HepG2 (cell line): ENCODE measurements around the gene AGPAT2. TPM values are rescaled to one million over a fixed set of nuclear protein-coding genes. Genes with fewer than 3 reads are reported as not detected.
A peak's percentile ranks its signal among the peaks of the same experiment; 100 is the strongest.

Source experiments
- BRD4 ChIP-seq: sonication (generic); formaldehyde crosslinking; IDR thresholded peaks from 2 replicates; pipeline ENCODE4 v1.4.0; 2020; ENCODE audit warnings: missing genetic modification reagents
- FOXP1 ChIP-seq, 2 experiments: fragments of 450-650 bp in 1 of 2; IDR thresholded peaks; 2 replicates each; pipeline ENCODE4 v1.6.1; 2017 to 2018; ENCODE audit warnings: antibody characterized with exemption in 1 of 2
- KLF11 ChIP-seq: IDR thresholded peaks from 2 replicates; pipeline ENCODE4 v1.6.1; 2016; ENCODE audit warnings: missing compliant biosample characterization
- NFYC ChIP-seq: IDR thresholded peaks from 2 replicates; pipeline ENCODE4 v1.6.1; 2016; ENCODE audit warnings: missing genetic modification reagents, missing compliant biosample characterization
- REST ChIP-seq, 2 experiments: IDR thresholded peaks; 2 replicates each; pipeline ENCODE4 v1.6.1; 2011 to 2012; ENCODE audit warnings: low read length in 2 of 2, borderline replicate concordance in 1 of 2, low read depth in 1 of 2, mild to moderate bottlenecking in 1 of 2, moderate library complexity in 1 of 2
- REXO4 ChIP-seq: sonication (generic); formaldehyde crosslinking; IDR thresholded peaks from 2 replicates; pipeline ENCODE4 v1.8.0; 2022; ENCODE audit warnings: missing genetic modification reagents, mild to moderate bottlenecking, borderline replicate concordance
- RXRB ChIP-seq: IDR thresholded peaks from 2 replicates; pipeline ENCODE4 v1.6.1; 2016; ENCODE audit warnings: borderline replicate concordance, missing genetic modification reagents, missing compliant biosample characterization
- SP1 ChIP-seq, 2 experiments: fragments of 450-650 bp in 1 of 2; sonication (generic) in 1 of 2; formaldehyde crosslinking in 1 of 2; IDR thresholded peaks; 2 replicates each; pipeline versions ENCODE4 v1.4.0 to v1.6.1; 2016 to 2020; ENCODE audit warnings: missing genetic modification reagents in 1 of 2
- SP4 ChIP-seq: sonication (generic); formaldehyde crosslinking; IDR thresholded peaks from 2 replicates; pipeline ENCODE4 v1.8.1; 2023; ENCODE audit warnings: mild to moderate bottlenecking, missing genetic modification reagents
- TAF1 ChIP-seq: sonication (generic); formaldehyde crosslinking; IDR thresholded peaks from 2 replicates; pipeline ENCODE4 v1.4.0; 2020; ENCODE audit warnings: missing genetic modification reagents
- ZHX1 ChIP-seq: sonication (generic); formaldehyde crosslinking; IDR thresholded peaks from 2 replicates; pipeline ENCODE4 v1.8.1; 2022; ENCODE audit warnings: low read depth, mild to moderate bottlenecking, missing genetic modification reagents
- ZNF10 ChIP-seq: sonication (generic); formaldehyde crosslinking; IDR thresholded peaks from 2 replicates; pipeline ENCODE4 v1.4.0; 2020; ENCODE audit warnings: mild to moderate bottlenecking, low read depth, missing genetic modification reagents, borderline replicate concordance
- ZNF296 ChIP-seq: sonication (generic); formaldehyde crosslinking; conservative IDR thresholded peaks from 2 replicates; pipeline ENCODE4 v1.5.0; 2020; ENCODE audit warnings: mild to moderate bottlenecking, missing genetic modification reagents
- ZNF3 ChIP-seq: IDR thresholded peaks from 2 replicates; pipeline ENCODE4 v1.7.0; 2017; ENCODE audit warnings: inconsistent platforms
- ZNF335 ChIP-seq: sonication (generic); formaldehyde crosslinking; IDR thresholded peaks from 2 replicates; pipeline ENCODE4 v1.4.0; 2020; ENCODE audit warnings: missing genetic modification reagents
- ZNF414 ChIP-seq: sonication (generic); formaldehyde crosslinking; IDR thresholded peaks from 2 replicates; pipeline ENCODE4 v1.5.0; 2020; ENCODE audit warnings: missing genetic modification reagents
- ZNF44 ChIP-seq: sonication (generic); formaldehyde crosslinking; IDR thresholded peaks from 2 replicates; pipeline ENCODE4 v1.5.1; 2020; ENCODE audit warnings: mild to moderate bottlenecking, missing genetic modification reagents
- ZNF567 ChIP-seq: sonication (generic); formaldehyde crosslinking; IDR thresholded peaks from 2 replicates; pipeline ENCODE4 v1.8.1; 2023; ENCODE audit warnings: mild to moderate bottlenecking, missing genetic modification reagents, borderline replicate concordance
- ZNF674 ChIP-seq: sonication (generic); formaldehyde crosslinking; IDR thresholded peaks from 2 replicates; pipeline ENCODE4 v1.5.0; 2020; ENCODE audit warnings: low read depth, mild to moderate bottlenecking, missing genetic modification reagents
- ZNF781 ChIP-seq: sonication (generic); formaldehyde crosslinking; IDR thresholded peaks from 2 replicates; pipeline ENCODE4 v1.5.1; 2020; ENCODE audit warnings: borderline replicate concordance, mild to moderate bottlenecking, missing genetic modification reagents; ENCODE audit errors: not compliant biosample characterization
- ZSCAN25 ChIP-seq: sonication (generic); formaldehyde crosslinking; IDR thresholded peaks from 2 replicates; pipeline ENCODE4 v1.8.0; 2022; ENCODE audit warnings: mild to moderate bottlenecking, missing genetic modification reagents
- polyA plus RNA-seq, 8 experiments: library from polyadenylated mRNA; depleted of rRNA in 3 of 8; stranded (reverse) in 7 of 8; unstranded in 1 of 8; fragments of >200 nt; fragmentation: Illumina TruSeq in 4 of 8; extraction: Trizol in 4 of 8; gene quantifications; 2 replicates each; pipeline versions ENCODE4 v1.2.1 to v1.2.3, GENCODE V29; 2011 to 2016; ENCODE audit warnings: low read depth in 4 of 8, missing spikeins in 1 of 8, mixed read lengths in 1 of 8; ENCODE audit not compliant: insufficient read depth in 1 of 8
- total RNA-seq, 5 experiments: library from RNA; depleted of rRNA; stranded (reverse); fragments of >200 nt; fragmentation: Illumina TruSeq; extraction: Trizol; gene quantifications; 2 replicates each; pipeline ENCODE4 v1.2.3, GENCODE V29; 2016; ENCODE audit warnings: low read depth in 1 of 5
- TF ChIP-seq, protein P1 (sequence below): sonication (generic); formaldehyde crosslinking; IDR thresholded peaks from 2 replicates; pipeline ENCODE4 v1.4.0; 2020; ENCODE audit warnings: missing genetic modification reagents; ENCODE audit errors: not compliant biosample characterization

Gene AGPAT2
- total and polyA plus RNA-seq, 2 of the 13 experiments (the other 11 are each of a cell fraction or from before 2014, with no cell fraction given): 3.9 to 25.8 TPM

- TF ChIP-seq, protein P1, sequence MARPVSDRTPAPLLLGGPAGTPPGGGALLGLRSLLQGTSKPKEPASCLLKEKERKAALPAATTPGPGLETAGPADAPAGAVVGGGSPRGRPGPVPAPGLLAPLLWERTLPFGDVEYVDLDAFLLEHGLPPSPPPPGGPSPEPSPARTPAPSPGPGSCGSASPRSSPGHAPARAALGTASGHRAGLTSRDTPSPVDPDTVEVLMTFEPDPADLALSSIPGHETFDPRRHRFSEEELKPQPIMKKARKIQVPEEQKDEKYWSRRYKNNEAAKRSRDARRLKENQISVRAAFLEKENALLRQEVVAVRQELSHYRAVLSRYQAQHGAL (CRISPR knock-in tag): no peak
- TF ChIP-seq RXRB (CRISPR knock-in tag) (peak; percentile 63; the same call in 1 of the 2 replicates), ZNF414 (CRISPR knock-in tag) (no peak), ZNF3 (CRISPR knock-in tag) (no peak), TAF1 (peak; percentile 94), ZNF296 (CRISPR knock-in tag) (0 out of 2 replicates have a peak, but pooled peaks have one; percentile 42), SP4 (CRISPR knock-in tag) (peak; percentile 85), REST (IDR thresholded peaks at IDR 0.05; ENCODE audit: borderline replicate concordance in 1 of 2, low read depth in 1 of 2, low read length in 2 of 2) (peak in 1 of 2 experiments; percentile 75; a peak in 1 of 4 replicates), SP1 (IDR thresholded peaks at IDR 0.05) (no peak), SP1 (CRISPR knock-in tag; IDR thresholded peaks at IDR 0.05) (peak; percentile 89), REXO4 (no peak), ZNF10 (CRISPR knock-in tag) (no peak), ZNF44 (peak; percentile 71; the same call in 1 of the 2 replicates), NFYC (peak; percentile 46), ZHX1 (CRISPR knock-in tag) (peak; percentile 66; the same call in 1 of the 2 replicates), ZNF781 (CRISPR knock-in tag) (peak; percentile 39), ZNF674 (CRISPR knock-in tag) (0 out of 2 replicates have a peak, but pooled peaks have one; percentile 75), ZNF335 (CRISPR knock-in tag) (peak; percentile 61; the same call in 1 of the 2 replicates), BRD4 (no peak; the same call in 1 of the 2 replicates), FOXP1 (IDR thresholded peaks at IDR 0.05) (no peak), FOXP1 (CRISPR knock-in tag; IDR thresholded peaks at IDR 0.05) (no peak), ZNF567 (CRISPR knock-in tag) (0 out of 2 replicates have a peak, but pooled peaks have one; percentile 61), ZSCAN25 (peak; percentile 68; the same call in 1 of the 2 replicates), KLF11 (CRISPR knock-in tag) (no peak)
Observed at GRCh38 chr9:136728080-136728547, 40.9 kb upstream of the AGPAT2 start (continued).
